Measurements from ENCODE around the gene CHIC1.

The CHIC1 gene

GRCh38 chrX:73728602-73729001 is 165.6 kb downstream of the CHIC1 start:
- Histone ChIP-seq H3K4me3 (ENCODE audit: control insufficient read depth in 1 of 7, extremely low read depth in 1 of 7, insufficient read depth in 4 of 7, low read depth in 2 of 7, low read length in 6 of 7) (no peak overlapping the region), H3K9me3 (ENCODE audit: control extremely low read depth in 1 of 5, control insufficient read depth in 4 of 5, insufficient read depth in 2 of 5, low read depth in 1 of 5, low read length in 4 of 5) (no peaks in the 10 kb centered on the region), H3K4me1 (ENCODE audit: control extremely low read depth in 1 of 4, control insufficient read depth in 4 of 4, insufficient read depth in 4 of 4, low read length in 3 of 4) (no peaks in the 10 kb centered on the region), H3K27ac (ENCODE audit: insufficient read depth in 1 of 2, low read depth in 1 of 2, low read length in 2 of 2, poor library complexity in 1 of 2, severe bottlenecking in 2 of 2) (no peak overlapping the region), H3K27me3 (replicated peaks in 2 of 5; ENCODE audit: control insufficient read depth in 4 of 5, insufficient read depth in 5 of 5, low read length in 4 of 5) (peaks cover 0 to 5% (median 0%) of the 10 kb centered on the region in 5 experiments), H3K36me3 (ENCODE audit: control insufficient read depth in 4 of 4, insufficient read depth in 4 of 4, low read length in 3 of 4) (no peaks in the 10 kb centered on the region)
- CTCF ChIA-PET, result no interaction called here
- DNase-seq, result no peak
- POLR2A ChIA-PET, result no interaction called here
- 89% methylated on average over 1 of the region's 2 CpGs for WGBS (ENCODE audit: insufficient coverage)

Measured in common myeloid progenitor, CD34-positive (primary cell).